ENCODE measurements around the gene TRMT61A. TPM values are rescaled to one million over a fixed set of nuclear protein-coding genes. Genes with fewer than 3 reads are reported as not detected.

The TRMT61A gene
- polyA plus RNA-seq, 1 donor from 2014 or later: 8.2 TPM

DNA sequence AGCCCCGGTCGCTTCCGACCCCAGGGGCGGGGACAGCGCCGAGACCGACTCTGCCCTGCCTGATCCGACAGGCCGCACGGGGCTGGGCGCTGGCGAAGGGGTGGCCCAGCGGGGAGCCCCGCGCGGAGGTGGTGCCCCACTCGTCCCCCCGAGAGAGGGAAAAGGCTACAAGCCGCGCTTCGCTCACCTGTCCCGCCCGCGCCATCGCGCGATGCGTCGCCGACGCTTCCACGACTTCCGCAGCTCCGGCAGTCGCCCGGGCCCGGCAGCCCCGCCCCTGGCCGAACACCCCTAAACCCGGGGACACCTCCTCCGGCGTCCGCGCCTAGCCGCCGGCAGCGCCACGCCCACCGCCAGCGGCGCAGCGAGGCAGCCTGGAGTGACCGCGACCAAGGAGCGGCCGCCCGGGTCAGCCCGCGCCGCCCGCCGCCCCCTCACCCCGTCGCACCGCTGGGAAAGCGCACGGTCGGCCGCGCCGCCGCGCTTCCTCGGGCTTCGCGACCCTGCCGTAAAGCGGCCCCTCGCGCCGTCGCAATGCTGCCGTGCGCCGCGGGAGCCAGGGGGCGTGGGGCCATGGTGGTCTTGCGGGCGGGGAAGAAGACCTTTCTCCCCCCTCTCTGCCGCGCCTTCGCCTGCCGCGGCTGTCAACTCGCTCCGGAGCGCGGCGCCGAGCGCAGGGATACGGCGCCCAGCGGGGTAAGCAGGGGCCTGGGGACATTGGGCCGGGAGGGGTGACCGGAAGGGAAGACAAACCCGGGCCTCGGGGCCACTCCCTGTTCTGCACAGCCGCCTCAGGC lies 33.6 kb downstream of the TRMT61A start, which contains the start of the genes BAG5 and COA8:
TSS of gene BAG5 (minus strand) at position 229 of the 797 bp plus-strand sequence. CDS start 1,493 bp downstream, outside the sequence.
TSS of gene COA8 (plus strand) at position 532 of the 797 bp plus-strand sequence. CDS start at position 574, 42 bp downstream.
- peak within 1 kb of the TSS; percentile 98 for H3K4me2 ChIP-seq (ENCODE audit: low read length)
- H3K9me3 ChIP-seq (ENCODE audit: low read length): no peaks in the 10 kb centered on the region
- H3F3A ChIP-seq (ENCODE audit: insufficient read depth, low read length, poor library complexity, severe bottlenecking): no peaks in the 10 kb centered on the region
- peak within 1 kb of the TSS; percentile 100 for H3K4me3 ChIP-seq (ENCODE audit: low read length)
- no peaks in the 10 kb centered on the region for H4K20me1 ChIP-seq (ENCODE audit: insufficient read depth)
- H3K27me3 ChIP-seq (ENCODE audit: insufficient read depth, low read depth, low read length): no peaks in the 10 kb centered on the region
- no peaks in the 10 kb centered on the region for H3K9me2 ChIP-seq (ENCODE audit: insufficient read depth, low read length)
- peaks cover 87% of the 10 kb centered on the region for H3K79me2 ChIP-seq (replicated peaks; ENCODE audit: insufficient read depth, low read length)
- peak within 1 kb of the TSS; percentile 94 for H3K9ac ChIP-seq (ENCODE audit: low read length)
- peak within 1 kb of the TSS; percentile 60 for H2AFZ ChIP-seq (ENCODE audit: low read depth, low read length)
- peak; percentile 19 for TF ChIP-seq RAD21 (conservative IDR thresholded peaks at IDR 0.05)
- peak; percentile 82 for TF ChIP-seq TAF1 (IDR thresholded peaks at IDR 0.05; ENCODE audit: low read depth)
- TF ChIP-seq EP300 (conservative IDR thresholded peaks at IDR 0.05; ENCODE audit: poor library complexity, severe bottlenecking): peak; percentile 77
- TF ChIP-seq MXI1 (conservative IDR thresholded peaks at IDR 0.05; ENCODE audit: poor library complexity, severe bottlenecking): peak; percentile 89
- peak; percentile 81 for TF ChIP-seq POLR2AphosphoS5 (IDR thresholded peaks at IDR 0.05)
- TF ChIP-seq, protein P1, sequence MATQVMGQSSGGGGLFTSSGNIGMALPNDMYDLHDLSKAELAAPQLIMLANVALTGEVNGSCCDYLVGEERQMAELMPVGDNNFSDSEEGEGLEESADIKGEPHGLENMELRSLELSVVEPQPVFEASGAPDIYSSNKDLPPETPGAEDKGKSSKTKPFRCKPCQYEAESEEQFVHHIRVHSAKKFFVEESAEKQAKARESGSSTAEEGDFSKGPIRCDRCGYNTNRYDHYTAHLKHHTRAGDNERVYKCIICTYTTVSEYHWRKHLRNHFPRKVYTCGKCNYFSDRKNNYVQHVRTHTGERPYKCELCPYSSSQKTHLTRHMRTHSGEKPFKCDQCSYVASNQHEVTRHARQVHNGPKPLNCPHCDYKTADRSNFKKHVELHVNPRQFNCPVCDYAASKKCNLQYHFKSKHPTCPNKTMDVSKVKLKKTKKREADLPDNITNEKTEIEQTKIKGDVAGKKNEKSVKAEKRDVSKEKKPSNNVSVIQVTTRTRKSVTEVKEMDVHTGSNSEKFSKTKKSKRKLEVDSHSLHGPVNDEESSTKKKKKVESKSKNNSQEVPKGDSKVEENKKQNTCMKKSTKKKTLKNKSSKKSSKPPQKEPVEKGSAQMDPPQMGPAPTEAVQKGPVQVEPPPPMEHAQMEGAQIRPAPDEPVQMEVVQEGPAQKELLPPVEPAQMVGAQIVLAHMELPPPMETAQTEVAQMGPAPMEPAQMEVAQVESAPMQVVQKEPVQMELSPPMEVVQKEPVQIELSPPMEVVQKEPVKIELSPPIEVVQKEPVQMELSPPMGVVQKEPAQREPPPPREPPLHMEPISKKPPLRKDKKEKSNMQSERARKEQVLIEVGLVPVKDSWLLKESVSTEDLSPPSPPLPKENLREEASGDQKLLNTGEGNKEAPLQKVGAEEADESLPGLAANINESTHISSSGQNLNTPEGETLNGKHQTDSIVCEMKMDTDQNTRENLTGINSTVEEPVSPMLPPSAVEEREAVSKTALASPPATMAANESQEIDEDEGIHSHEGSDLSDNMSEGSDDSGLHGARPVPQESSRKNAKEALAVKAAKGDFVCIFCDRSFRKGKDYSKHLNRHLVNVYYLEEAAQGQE (IDR thresholded peaks at IDR 0.05; ENCODE audit: borderline replicate concordance): peak; percentile 59
- TF ChIP-seq SMC3 (conservative IDR thresholded peaks at IDR 0.05; ENCODE audit: poor library complexity): peak; percentile 42
- TF ChIP-seq, protein P2, sequence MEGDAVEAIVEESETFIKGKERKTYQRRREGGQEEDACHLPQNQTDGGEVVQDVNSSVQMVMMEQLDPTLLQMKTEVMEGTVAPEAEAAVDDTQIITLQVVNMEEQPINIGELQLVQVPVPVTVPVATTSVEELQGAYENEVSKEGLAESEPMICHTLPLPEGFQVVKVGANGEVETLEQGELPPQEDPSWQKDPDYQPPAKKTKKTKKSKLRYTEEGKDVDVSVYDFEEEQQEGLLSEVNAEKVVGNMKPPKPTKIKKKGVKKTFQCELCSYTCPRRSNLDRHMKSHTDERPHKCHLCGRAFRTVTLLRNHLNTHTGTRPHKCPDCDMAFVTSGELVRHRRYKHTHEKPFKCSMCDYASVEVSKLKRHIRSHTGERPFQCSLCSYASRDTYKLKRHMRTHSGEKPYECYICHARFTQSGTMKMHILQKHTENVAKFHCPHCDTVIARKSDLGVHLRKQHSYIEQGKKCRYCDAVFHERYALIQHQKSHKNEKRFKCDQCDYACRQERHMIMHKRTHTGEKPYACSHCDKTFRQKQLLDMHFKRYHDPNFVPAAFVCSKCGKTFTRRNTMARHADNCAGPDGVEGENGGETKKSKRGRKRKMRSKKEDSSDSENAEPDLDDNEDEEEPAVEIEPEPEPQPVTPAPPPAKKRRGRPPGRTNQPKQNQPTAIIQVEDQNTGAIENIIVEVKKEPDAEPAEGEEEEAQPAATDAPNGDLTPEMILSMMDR (IDR thresholded peaks at IDR 0.05; ENCODE audit: poor library complexity, severe bottlenecking): no peak
- TF ChIP-seq EZH2 (IDR thresholded peaks at IDR 0.05; ENCODE audit: borderline replicate concordance, insufficient read depth, low read length, poor library complexity, severe bottlenecking): no peak
- peaks cover 6% of the 10 kb centered on the region for H3K36me3 ChIP-seq (ENCODE audit: insufficient read depth, low read length)
- peak within 1 kb of the TSS; percentile 92 for H3K27ac ChIP-seq (ENCODE audit: low read length)

DNA sequence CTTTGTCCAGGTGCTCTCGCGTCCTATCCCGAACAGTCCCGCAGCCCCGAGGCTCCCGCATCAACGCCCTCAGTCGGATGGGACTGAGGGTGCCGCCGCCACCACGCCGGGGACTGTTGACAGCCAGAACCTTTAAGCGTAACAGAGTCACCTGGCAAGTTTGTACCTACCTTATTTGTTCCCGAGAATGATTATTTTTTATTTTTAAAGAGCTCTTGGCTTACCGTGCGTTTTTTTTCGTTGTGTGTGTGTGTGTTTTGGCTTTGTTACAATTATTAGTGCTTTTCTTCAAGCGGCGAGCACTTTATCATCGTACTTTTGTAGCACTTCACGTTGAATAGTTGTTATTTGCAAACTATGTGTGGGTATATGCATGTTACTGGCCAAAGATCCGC lies 34.2 kb downstream of the TRMT61A start:
- peaks cover 82% of the 10 kb centered on the region for H3K79me2 ChIP-seq (replicated peaks; ENCODE audit: insufficient read depth, low read length)
- peak overlapping the region; percentile 94 for H3K9ac ChIP-seq (ENCODE audit: low read length)
- peak overlapping the region; percentile 92 for H3K27ac ChIP-seq (ENCODE audit: low read length)
- H3F3A ChIP-seq (ENCODE audit: insufficient read depth, low read length, poor library complexity, severe bottlenecking): no peaks in the 10 kb centered on the region
- H3K9me3 ChIP-seq (ENCODE audit: low read length): no peaks in the 10 kb centered on the region
- H3K27me3 ChIP-seq (ENCODE audit: insufficient read depth, low read depth, low read length): no peaks in the 10 kb centered on the region
- H4K20me1 ChIP-seq (ENCODE audit: insufficient read depth): no peaks in the 10 kb centered on the region
- H3K4me2 ChIP-seq (ENCODE audit: low read length): peak overlapping the region; percentile 98
- TF ChIP-seq RAD21 (conservative IDR thresholded peaks at IDR 0.05): no peak
- TF ChIP-seq, protein P1 (IDR thresholded peaks at IDR 0.05; ENCODE audit: borderline replicate concordance): peak; percentile 1
- H3K36me3 ChIP-seq (ENCODE audit: insufficient read depth, low read length): peaks cover 6% of the 10 kb centered on the region
- H3K9me2 ChIP-seq (ENCODE audit: insufficient read depth, low read length): no peaks in the 10 kb centered on the region
- H3K4me3 ChIP-seq (ENCODE audit: low read length): peak overlapping the region; percentile 100
- H2AFZ ChIP-seq (ENCODE audit: low read depth, low read length): peak overlapping the region; percentile 51

Data from neural cell (in vitro differentiated cells).